ENCODE measurements around the gene DNASE1.
"Not testable (repeated sequence)": the region's sequence is repeated elsewhere in the genome, so short reads cannot be mapped to it uniquely, and the experiment has no call there.

Gene DNASE1

GRCh38 chr16:3641801-3642396, 12.6 kb upstream of the DNASE1 start:
- no peak for DNase-seq

GRCh38 chr16:3642397-3643094, 11.9 kb upstream of the DNASE1 start:
- no peak for DNase-seq

GRCh38 chr16:3643095-3643730, 11.3 kb upstream of the DNASE1 start:
- DNase-seq = no peak

- no peak for DNase-seq
These were observed 9.4 kb upstream of the DNASE1 start for GRCh38 chr16:3645108-3645503.

- DNase-seq = no peak
These were observed 8.8 kb upstream of the DNASE1 start for GRCh38 chr16:3645504-3646347.

GRCh38 chr16:3646348-3646920, 8.1 kb upstream of the DNASE1 start:
- DNase-seq = no peak

- no peak for DNase-seq
These were observed 3.7 kb upstream of the DNASE1 start for GRCh38 chr16:3650631-3651265.

- no peak for DNase-seq
These were observed 2.8 kb upstream of the DNASE1 start for GRCh38 chr16:3651461-3652372.

GRCh38 chr16:3652373-3653195, 1.9 kb upstream of the DNASE1 start:
- DNase-seq = no peak

GRCh38 chr16:3655030-3655395, 522 bp downstream of the DNASE1 start:
- no peak for DNase-seq

GRCh38 chr16:3655396-3656159, 1.1 kb downstream of the DNASE1 start:
- no peak for DNase-seq

- not testable (repeated sequence) for DNase-seq
These were observed 1.6 kb downstream of the DNASE1 start for GRCh38 chr16:3656160-3656490.

- DNase-seq = no peak
These were observed 2.3 kb downstream of the DNASE1 start for GRCh38 chr16:3656491-3657468.

- DNase-seq = no peak
These were observed 4.8 kb downstream of the DNASE1 start for GRCh38 chr16:3659251-3659650.

- no peak for DNase-seq
These were observed 6.8 kb downstream of the DNASE1 start for GRCh38 chr16:3661311-3661710.

- no peak for DNase-seq
These were observed 7.4 kb downstream of the DNASE1 start for GRCh38 chr16:3661922-3662321.

GRCh38 chr16:3662601-3663000, 8.1 kb downstream of the DNASE1 start:
- no peak for DNase-seq

- DNase-seq = no peak
These were observed 9.9 kb downstream of the DNASE1 start for GRCh38 chr16:3664187-3664896.

All from T1000 (cell line).